GM18868 (cell line): ENCODE results near the gene LANCL3.
A peak's percentile ranks its signal among the peaks of the same experiment; 100 is the strongest.
"Not testable (repeated sequence)": the region's sequence is repeated elsewhere in the genome, so short reads cannot be mapped to it uniquely, and the experiment has no call there.

Experiments
- ATAC-seq: cut with Tn5 transposase; IDR thresholded peaks from one replicate; pipeline ENCODE4 v1.9.1; 2021; ENCODE audit warnings: mild to moderate bottlenecking, moderate library complexity; ENCODE audit not compliant: unreplicated experiment

Gene LANCL3

DNA sequence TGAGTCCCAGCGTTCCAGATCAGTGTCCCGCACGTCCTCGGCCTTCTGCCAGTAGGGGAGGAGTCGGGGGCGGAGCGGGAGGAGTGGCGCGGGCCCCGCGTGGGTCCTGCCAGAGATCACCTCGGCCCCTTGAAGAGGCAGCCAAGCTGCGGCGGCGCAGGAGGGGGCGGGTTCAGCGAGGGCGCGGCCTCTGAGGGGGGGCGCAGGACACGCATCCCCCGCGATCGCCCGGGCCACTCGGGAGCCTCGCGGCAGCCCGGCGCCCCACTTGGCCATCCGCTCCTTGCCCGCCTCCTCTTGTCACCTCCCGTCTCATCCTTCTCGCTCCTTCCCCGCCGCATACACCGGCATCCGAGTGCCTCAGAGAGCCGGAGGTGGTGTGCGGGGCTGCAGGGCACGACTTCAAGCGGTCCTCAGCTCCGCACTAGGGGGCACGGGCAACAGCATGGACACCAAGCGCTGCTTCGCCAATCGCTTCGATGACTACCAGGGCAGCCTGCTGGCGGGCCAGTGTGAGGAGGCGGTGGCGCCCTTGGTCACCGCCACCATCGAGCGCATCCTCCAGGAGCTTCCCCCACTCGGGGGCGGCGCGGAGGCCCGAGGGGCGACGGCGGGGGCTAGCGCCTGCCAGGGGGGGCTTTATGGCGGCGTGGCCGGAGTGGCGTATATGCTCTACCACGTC, at the start of gene LANCL3:
Gene LANCL3, plus strand, starts transcription at position 236 of the 682 bp plus-strand sequence. Its CDS starts 210 bp downstream, at position 446.
- ATAC-seq, result not testable (repeated sequence)

DNA sequence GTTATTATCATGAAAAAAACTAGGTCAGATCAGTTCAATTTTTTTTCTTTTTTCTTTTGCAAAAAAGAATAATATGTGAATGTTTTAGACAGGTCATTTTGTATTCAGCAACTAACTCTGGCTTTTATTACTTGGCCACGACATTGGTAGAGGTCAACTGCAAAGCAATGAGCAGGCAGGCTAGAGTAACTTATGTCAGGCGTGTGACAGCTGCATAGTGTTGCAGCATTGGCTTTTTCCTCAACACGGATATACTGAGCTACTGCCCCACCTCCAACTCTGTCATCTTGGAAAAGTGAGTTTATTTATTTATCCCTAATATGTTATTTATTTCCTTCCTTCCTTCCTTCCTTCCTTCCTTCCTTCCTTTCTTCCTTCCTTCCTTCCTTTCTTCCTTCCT, 47.8 kb upstream of the LANCL3 start:
- not testable (repeated sequence) for ATAC-seq

DNA sequence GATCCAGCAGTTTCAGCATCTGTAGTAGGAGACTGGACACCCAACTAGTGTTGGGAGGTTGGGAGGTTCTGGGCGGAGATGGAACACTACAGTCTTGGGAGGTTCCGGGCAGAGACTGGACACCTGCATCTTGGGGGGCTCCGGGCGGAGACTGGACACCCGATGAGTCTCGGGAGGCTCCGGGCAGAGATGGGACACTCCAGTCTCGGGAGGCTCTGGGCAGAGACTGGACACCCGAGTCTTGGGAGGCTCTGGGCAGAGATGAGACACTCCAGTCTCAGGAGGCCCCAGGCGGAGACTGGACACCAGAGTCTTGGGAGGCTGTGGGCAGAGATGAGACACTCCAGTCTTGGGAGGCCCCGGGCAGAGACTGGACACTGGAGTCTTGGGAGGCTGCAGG, 29.5 kb upstream of the LANCL3 start:
- ATAC-seq, result no peak

GRCh38 chrX:37542791-37543190, 28.7 kb upstream of the LANCL3 start:
- no peak for ATAC-seq

DNA sequence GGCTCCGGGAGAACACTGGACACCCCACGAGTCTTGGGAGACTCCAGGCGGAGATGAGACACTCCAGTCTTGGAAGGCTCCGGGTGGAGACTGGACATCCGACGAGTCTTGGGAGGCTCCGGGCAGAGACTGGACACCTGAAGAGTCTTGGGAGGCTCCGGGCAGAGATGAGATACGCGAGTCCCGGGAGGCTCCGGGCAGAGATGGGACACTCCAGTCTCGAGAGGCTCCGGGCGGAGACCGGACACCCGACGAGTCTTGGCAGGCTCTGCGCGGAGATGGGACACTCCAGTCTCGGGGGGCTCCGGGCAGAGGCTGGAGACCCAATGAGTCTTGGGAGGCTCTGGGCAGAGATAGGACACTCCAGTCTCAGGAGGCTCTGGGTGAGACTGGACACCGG, 28.1 kb upstream of the LANCL3 start:
- ATAC-seq, result no peak

DNA sequence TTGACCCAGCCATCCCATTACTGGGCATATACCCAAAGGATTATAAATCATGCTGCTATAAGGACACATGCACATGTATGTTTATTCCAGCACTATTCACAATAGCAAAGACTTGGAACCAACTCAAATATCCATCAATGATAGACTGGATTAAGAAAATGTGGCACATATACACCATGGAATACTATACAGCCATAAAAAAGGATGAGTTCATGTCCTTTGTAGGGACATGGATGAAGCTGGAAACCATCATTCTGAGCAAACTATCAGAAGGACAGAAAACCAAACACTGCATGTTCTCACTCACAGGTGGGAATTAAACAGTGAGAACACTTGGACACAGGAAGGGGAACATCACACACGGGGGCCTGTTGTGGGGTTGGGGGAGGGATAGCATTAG, 26.9 kb upstream of the LANCL3 start:
- ATAC-seq, result not testable (repeated sequence)

GRCh38 chrX:37545066-37545465, 26.4 kb upstream of the LANCL3 start:
- no peak for ATAC-seq

GRCh38 chrX:37549619-37550018, 21.8 kb upstream of the LANCL3 start:
- not testable (repeated sequence) for ATAC-seq

DNA sequence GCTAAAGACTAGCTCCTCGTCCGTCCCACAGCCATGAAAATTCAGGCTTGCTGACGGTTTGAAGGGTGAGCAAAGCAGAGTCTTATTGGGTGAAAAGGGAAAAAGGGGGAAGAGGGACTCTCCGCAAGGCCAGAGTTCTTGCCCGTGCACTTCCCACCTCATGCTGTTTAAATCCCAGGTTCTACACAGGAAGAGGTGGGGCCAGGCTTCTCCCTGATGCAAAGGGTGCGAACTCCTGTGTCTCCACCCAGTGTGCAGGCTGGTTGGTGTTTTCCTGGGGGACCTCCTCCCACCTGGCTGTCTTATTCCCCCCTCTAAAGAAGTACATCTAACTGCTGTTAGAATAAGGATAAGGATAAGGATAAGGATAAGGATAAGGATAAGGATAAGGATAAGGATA, 18.0 kb upstream of the LANCL3 start:
- no peak for ATAC-seq

DNA sequence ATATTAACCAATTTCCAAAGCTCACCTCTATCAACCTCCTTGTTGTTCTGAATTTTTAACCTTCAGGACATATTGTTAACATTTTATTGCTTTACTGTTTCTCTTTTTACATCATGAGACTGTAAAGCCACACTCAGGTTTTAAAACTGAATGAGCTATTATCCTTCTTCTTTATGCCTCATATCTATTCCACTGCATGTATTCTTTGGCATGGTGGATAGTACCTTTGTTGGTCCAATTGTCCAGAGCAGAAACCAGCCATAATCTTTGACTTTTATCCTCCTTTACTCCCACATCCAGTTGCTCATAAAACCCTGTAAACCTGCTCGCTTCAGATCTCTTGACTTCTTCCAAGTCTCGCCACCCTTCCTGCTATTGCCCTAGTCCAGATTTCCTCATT, 6.2 kb upstream of the LANCL3 start:
- ATAC-seq, result not testable (repeated sequence)

DNA sequence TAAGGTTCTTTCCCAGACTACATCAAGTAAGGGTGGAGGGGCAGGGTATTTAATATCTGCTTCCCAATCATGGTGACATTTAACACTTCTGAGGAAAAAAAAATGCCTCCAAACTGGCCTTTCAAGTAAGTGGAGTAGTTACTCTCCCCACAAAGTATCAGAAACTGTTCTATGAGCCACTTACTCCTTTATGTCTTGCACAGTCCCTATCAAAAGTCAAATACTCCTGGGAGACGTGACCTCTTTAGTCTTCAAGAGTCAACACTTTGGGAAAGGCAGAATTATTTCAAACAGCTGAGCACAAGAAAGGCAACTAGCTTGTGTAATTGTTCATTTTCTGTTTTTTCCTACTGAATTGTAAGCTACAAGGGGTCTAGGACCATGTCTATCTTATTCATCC, 1.1 kb upstream of the LANCL3 start:
- not testable (repeated sequence) for ATAC-seq

- not testable (repeated sequence) for ATAC-seq
These were observed 687 bp downstream of the LANCL3 start for GRCh38 chrX:37572108-37572587.

GRCh38 chrX:37573121-37573520, 1.7 kb downstream of the LANCL3 start:
- not testable (repeated sequence) for ATAC-seq

GRCh38 chrX:37578045-37578444, 6.6 kb downstream of the LANCL3 start:
- ATAC-seq, result no peak

DNA sequence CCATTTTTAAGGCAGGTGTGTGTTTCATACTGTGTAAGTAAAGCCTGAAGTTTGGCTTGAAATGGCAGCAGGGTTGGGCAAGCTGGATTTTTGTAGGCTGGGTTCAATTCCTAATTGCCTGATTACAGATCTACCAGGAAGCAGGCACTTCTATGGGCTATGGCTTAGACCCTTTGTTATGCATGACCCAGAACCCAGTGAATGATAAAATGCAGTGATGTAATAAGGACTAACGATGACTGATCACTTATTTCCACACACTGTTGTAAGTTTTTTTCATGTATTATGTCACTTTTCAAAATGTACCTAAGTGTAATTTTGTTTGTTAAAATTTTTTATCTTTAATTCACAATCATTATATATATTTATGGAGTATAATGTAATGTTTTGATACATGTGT, 8.6 kb downstream of the LANCL3 start:
- ATAC-seq, result no peak

DNA sequence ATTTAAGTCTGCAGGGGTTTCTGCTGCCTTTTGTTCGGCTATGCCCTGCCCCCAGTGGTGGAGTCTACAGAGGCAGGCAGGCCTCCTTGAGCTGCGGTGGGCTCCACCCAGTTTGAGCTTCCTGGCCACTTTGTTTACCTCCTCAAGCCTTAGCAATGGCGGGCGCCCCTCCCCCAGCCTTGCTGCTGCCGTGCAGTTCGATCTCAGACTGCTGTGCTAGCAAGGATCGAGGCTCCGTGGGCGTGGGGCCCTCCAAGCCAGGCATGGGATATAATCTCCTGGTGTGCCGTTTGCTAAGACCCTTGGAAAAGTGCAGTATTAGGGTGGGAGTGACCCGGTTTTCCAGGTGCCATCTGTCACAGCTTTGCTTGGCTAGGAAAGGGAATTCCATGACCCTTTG, 15.9 kb downstream of the LANCL3 start:
- ATAC-seq, result not testable (repeated sequence)

DNA sequence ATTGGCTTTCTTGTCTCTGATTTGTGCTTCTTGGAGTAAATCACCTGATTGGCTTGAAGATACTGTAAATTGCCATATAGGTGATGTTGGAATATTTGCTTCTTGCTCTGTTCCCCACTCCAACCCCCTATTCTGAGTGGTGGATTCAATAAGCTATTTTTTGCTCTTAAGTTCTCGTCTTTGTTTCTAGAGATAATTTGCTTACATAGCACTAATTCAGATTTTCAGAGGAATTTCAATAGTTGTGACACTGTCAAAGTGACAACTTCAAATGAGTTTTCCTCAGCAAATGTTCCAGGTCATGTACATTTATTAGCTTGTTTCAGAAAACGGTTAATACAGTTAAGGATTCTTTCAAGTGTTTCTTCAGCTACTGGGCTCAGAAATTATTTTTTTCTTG, 18.6 kb downstream of the LANCL3 start:
- no peak for ATAC-seq

DNA sequence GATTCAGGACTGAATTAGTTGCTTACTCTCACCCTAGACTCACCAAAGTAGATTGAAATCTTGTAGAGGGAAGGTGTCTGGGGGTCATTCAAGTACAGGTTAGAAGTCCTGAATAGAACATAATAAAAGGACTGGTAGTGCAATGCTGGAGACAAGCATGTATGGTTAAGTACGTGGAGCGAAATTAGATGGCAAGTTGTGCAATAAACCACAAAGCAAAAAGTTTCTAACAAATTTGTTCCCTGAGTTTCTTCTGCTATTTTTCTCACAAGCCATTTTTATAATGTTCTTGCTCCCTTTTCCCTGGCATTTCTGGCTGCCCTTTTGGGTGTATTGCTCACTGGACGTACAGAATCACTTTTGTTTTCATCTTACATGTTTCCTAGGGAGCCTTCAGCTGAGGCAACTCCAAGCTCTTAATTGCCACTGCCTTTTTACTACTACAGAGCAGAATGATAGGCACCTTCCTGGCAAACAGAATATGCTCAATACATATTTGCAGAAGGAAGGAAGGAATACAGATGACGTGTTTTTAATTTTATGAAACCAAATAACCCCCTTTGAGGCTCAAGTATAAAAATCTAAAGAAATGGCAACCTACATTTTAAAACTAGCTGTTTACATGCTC, 23.4 kb downstream of the LANCL3 start:
- ATAC-seq, result no peak

GRCh38 chrX:37599729-37600128, 28.3 kb downstream of the LANCL3 start:
- no peak for ATAC-seq

- ATAC-seq, result peak; percentile 86
These were observed 32.5 kb downstream of the LANCL3 start for GRCh38 chrX:37603938-37604409.

GRCh38 chrX:37607243-37607642, 35.8 kb downstream of the LANCL3 start:
- ATAC-seq, result no peak

- ATAC-seq, result no peak
These were observed 36.7 kb downstream of the LANCL3 start for GRCh38 chrX:37608156-37608555.
